AG08395 (cell line): ENCODE measurements around the gene MT1X.

Source experiments
- DNase-seq: peaks from one replicate; pipeline ENCODE4 v3.0.0; 2012; ENCODE audit warnings: mixed read lengths, low spot score

The MT1X gene

GRCh38 chr16:56679078-56679730, 3.1 kb upstream of the MT1X start:
- no peak for DNase-seq

GRCh38 chr16:56679818-56680217, 2.5 kb upstream of the MT1X start:
- DNase-seq, result no peak

- DNase-seq, result no peak
Observed at GRCh38 chr16:56682703-56683397, 580 bp downstream of the MT1X start.

GRCh38 chr16:56683424-56684172, 1.3 kb downstream of the MT1X start:
- DNase-seq, result no peak

DNA sequence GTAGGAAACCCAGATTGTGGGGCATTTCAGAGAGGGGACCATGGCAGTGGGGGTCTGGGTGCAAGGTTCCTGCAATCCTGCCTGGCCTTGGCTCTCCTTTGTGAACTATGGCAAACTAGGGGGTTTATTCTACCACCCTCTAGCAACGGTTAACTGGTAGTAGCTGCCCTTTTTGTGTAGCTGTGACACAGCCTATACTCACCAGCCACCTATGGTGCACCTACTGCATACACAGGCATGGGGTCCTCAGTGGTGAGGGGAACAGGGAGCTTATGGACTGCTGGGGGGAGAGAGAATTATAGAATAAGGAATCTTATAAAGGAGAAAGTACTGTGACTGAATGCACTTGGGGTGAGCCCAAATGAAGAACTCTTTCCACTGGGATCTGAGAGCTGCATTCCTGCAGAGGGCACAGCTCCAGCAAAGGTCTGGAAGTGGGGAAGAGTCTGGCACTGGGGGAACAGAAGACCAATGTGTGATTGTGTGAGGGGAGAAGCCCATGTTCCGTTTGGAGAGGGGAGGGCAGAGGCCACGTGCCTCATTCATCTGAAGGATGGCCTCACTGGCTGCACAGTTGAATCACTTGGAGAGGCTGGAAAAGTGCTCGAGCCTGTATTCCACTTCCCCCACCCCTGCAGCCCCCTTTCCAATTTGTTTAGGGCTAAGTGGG, 2.1 kb downstream of the MT1X start:
- no peak for DNase-seq

DNA sequence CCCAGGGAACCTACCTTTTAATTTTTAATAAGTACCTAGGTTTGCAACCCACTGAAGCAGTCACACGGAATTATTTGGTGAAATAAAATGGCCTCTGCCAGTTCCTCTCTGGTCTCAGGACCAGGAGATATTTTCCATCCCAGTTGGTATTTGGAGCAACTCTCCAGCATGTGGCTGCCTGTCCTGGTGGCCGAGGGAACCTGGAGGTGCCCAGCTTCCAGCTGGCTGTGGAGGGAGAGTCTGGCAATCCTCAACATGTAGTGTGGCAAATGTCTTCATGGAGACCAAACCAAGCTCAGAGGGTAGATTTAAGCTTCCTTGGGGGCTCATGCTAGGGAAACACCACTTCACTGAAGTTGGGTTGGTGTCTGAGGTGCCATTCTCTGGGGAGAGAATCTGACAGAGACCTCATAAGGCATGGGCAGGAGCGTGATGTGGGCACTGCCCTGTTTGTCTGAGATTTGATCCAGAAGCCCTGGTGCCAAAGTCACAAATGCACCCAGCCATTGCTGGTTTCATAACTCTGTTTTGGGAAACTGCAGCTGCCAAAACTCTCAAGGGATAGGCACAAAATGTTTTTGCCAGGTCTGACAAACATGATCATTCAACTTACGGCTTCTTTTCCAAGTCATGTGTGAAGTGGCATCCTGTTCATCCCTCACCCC, 2.8 kb downstream of the MT1X start:
- DNase-seq, result no peak

DNA sequence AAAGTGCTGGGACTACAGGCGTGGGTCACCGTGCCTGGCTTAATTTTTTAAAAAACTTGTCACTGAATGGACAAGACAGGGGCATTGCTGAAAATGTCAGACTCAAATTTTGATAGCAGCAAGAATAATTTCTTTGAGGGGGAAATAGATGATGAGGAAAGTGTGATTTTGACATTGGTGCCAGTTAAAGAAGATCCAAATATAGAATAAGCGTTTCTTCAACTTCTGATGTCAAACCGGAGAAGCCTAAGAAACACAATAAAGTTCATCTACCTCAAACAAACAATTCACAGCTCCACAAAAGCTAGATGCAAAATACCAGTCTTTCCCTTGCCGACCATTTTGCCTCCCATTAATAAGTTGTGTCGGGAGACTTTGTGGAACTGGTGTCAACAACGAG, 4.5 kb downstream of the MT1X start:
- no peak for DNase-seq

- DNase-seq, result no peak
Observed at GRCh38 chr16:56688762-56689161, 6.5 kb downstream of the MT1X start.

DNA sequence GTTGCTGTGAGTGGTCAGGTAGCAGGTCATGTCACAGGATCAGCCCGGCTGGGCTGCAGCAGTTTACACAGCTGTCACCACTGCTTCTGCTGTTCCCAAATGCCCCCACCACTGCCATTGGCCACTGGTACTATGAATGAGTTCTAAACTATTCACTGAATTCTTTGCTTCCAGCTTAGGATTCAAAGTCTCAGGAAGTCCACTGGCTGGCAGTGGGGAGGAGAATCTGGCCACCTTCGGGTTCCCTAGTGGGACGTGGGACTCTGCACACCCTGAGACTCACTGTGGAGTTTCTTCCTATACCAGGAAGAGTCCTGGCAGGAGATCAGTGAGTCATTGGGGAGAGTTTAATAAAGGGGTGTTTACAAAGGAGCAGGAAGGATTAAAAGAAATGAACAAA, 6.9 kb downstream of the MT1X start:
- DNase-seq, result no peak

GRCh38 chr16:56690420-56691122, 8.3 kb downstream of the MT1X start:
- DNase-seq, result no peak

GRCh38 chr16:56691885-56692284, 9.6 kb downstream of the MT1X start:
- DNase-seq, result peak; percentile 14

- DNase-seq, result no peak
Observed at GRCh38 chr16:56695246-56695645, 13.0 kb downstream of the MT1X start.

- DNase-seq, result no peak
Observed at GRCh38 chr16:56697456-56698155, 15.3 kb downstream of the MT1X start.

DNA sequence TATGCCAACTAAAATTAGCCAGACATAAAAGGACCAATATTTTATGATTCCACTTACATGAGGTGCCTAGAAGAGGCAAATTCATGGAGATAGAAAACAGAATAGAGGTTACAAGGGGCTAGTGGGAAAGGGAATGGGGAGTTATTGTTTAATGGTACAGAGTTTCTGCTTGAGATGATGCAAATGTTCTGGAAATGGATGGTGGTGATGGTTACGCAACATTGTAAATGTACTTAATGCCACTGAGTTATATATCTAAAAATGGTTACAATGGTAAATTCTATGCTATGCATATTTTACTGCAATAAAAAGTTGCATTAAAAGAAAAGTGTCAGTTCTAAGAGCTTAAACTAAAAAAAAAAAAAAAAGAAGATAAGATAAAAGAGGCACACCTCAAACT, 17.9 kb downstream of the MT1X start:
- no peak for DNase-seq

DNA sequence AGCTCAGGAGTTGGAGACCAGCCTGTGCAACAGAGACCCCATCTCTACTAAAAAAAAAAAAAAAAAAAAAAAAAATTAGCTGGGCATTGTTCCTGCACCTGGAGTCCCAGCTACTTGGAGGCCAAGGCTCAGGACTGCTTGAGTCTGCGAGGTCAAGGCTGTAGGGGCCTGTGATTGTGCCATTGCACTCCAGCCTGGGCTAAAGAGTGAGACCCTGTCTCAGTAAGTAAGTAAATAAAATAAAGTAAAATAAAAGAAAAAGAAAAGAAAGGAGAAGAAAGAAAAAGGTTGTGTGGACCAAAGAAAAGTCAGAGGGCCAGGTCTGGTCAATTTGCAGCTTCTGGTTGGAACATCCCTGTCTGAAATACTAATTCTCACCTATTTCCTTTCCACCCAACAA, 18.4 kb downstream of the MT1X start:
- DNase-seq, result no peak

DNA sequence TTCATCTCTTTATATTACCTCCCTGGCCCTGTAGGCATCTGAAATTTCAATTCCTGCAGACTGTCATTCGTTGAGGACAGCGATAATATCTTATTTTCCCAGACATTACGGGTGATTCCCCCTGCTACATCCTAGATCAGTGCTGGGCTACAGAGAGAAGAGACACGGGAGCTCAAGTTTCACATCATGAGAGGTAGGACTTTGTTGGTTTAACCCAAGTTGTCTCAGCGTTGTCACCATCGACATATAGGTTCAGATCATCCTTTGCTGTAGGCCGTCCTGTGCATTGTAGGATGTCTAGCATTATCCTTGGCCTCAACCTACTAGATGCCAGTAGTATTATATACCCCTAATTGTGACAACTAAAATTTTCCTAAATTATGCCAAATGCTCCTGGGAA, 19.3 kb downstream of the MT1X start:
- DNase-seq, result no peak

GRCh38 chr16:56702836-56703235, 20.6 kb downstream of the MT1X start:
- no peak for DNase-seq

DNA sequence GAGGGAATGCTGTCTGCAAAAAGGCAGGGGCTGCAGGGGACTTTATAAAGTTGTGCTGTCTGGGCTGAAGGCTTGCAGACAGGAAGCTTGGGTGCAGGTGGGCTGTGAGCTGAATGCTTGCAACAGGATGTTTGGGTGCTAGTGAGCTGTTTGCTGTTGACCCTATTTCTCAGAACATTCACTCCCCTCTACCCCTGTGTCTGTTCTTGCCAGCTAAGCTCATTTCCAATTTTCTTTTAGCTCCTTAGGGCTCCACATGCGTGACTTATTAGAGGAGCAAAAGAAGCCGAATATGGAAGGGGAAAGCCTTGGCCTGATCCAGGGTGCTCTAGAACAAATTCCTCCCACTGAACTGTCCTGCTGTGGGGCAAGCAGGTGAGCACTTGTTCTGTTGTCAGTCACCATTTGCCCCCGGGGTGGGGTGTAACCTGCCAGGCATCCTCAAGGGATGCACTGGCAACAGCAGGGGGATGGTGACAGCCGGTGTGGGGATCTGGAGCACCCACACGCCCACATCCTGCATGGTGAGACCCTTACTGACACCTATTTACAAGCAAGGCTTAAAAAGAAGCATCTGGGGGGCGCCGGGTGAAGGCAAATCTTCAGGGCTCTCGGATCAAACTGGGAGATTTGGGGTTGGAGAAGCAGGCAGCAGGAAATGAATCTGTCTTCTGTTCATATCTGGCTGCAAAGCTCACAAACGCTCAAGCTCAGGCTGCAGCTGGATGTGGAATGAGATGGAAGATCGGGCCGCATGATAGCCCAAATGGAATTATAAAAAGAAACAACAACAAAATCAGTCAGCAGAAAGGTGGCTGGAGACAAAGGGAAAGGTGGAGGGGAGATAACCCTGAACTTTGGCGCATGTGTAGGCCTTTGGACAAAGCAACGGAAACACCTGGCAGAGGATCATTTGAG, 26.5 kb downstream of the MT1X start:
- DNase-seq, result no peak

- DNase-seq, result no peak
Observed at GRCh38 chr16:56709443-56710040, 27.3 kb downstream of the MT1X start.
